Activated T-helper 9 cell treated with anti-CD3 and anti-CD28 coated beads, Interleukin-2, amount 50 U/mL, for 16 hours (primary cell): ENCODE results near the gene NFATC2.
"Not testable (repeated sequence)": the region's sequence is repeated elsewhere in the genome, so short reads cannot be mapped to it uniquely, and the experiment has no call there.

ENCODE experiments used
- DNase-seq: peaks from one replicate; pipeline ENCODE4 v3.0.0-alpha.2; 2020; ENCODE audit warnings: low read depth

Gene NFATC2

GRCh38 chr20:51540074-51540473, 2.4 kb downstream of the NFATC2 start:
- DNase-seq = not testable (repeated sequence)

GRCh38 chr20:51536116-51537069, 6.1 kb downstream of the NFATC2 start:
- no peak for DNase-seq

- DNase-seq = no peak
Measured at GRCh38 chr20:51535674-51536073, 6.8 kb downstream of the NFATC2 start.

GRCh38 chr20:51535075-51535386, 7.5 kb downstream of the NFATC2 start:
- no peak for DNase-seq

GRCh38 chr20:51533291-51534172, 9.0 kb downstream of the NFATC2 start:
- DNase-seq = no peak

- no peak for DNase-seq
Measured at GRCh38 chr20:51532577-51533191, 9.8 kb downstream of the NFATC2 start.

GRCh38 chr20:51531712-51532456, 10.6 kb downstream of the NFATC2 start:
- DNase-seq = no peak

GRCh38 chr20:51531141-51531710, 11.3 kb downstream of the NFATC2 start:
- DNase-seq = peak; percentile 72

GRCh38 chr20:51529758-51530157, 12.8 kb downstream of the NFATC2 start:
- DNase-seq = peak; percentile 69

- peak; percentile 55 for DNase-seq
Measured at GRCh38 chr20:51529081-51529681, 13.3 kb downstream of the NFATC2 start.

- peak; percentile 57 for DNase-seq
Measured at GRCh38 chr20:51528263-51529027, 14.1 kb downstream of the NFATC2 start.

- no peak for DNase-seq
Measured at GRCh38 chr20:51526754-51527153, 15.8 kb downstream of the NFATC2 start.

GRCh38 chr20:51526106-51526470, 16.4 kb downstream of the NFATC2 start:
- DNase-seq = no peak

- DNase-seq = peak; percentile 44
Measured at GRCh38 chr20:51525241-51526105, 17.0 kb downstream of the NFATC2 start.

GRCh38 chr20:51523276-51524013, 19.1 kb downstream of the NFATC2 start:
- DNase-seq = no peak

- no peak for DNase-seq
Measured at GRCh38 chr20:51522207-51522606, 20.3 kb downstream of the NFATC2 start.

GRCh38 chr20:51517839-51518238, 24.7 kb downstream of the NFATC2 start:
- DNase-seq = no peak

GRCh38 chr20:51516855-51517254, 25.7 kb downstream of the NFATC2 start:
- no peak for DNase-seq

GRCh38 chr20:51514836-51515235, 27.7 kb downstream of the NFATC2 start:
- DNase-seq = no peak
